Activated naive CD4-positive, alpha-beta T cell treated with anti-CD3 and anti-CD28 coated beads, Interleukin-2, amount 50 U/mL, for 24 hours (primary cell): Measurements from ENCODE around the gene CMTM7.

Source experiments
- H3K27ac Mint-ChIP-seq: one replicate; pipeline ENCODE4 v1.8.0; 2021; ENCODE audit warnings: mild to moderate bottlenecking, mixed read lengths
- H3K27me3 Mint-ChIP-seq: one replicate; pipeline ENCODE4 v1.8.0; 2021; ENCODE audit warnings: mixed read lengths
- H3K36me3 Mint-ChIP-seq: one replicate; pipeline ENCODE4 v1.8.0; 2021; ENCODE audit warnings: mixed read lengths
- H3K4me1 Mint-ChIP-seq: one replicate; pipeline ENCODE4 v1.8.0; 2021; ENCODE audit warnings: mixed read lengths
- H3K4me3 Mint-ChIP-seq: one replicate; pipeline ENCODE4 v1.8.0; 2021; ENCODE audit warnings: mild to moderate bottlenecking, mixed read lengths
- H3K9me3 Mint-ChIP-seq: one replicate; pipeline ENCODE4 v1.8.0; 2021; ENCODE audit warnings: mixed read lengths

Gene CMTM7

GRCh38 chr3:32391643-32392535, at the start of gene CMTM7:
Gene CMTM7 (plus strand): TSS chr3:32391853. CDS start chr3:32391907, 54 bp downstream.
- Mint-ChIP-seq H3K4me1 (peaks cover 67% of the 10 kb centered on the region), H3K9me3 (no peaks in the 10 kb centered on the region), H3K4me3 (peak within 1 kb of the TSS; percentile 95), H3K27me3 (no peaks in the 10 kb centered on the region), H3K36me3 (peaks cover 1% of the 10 kb centered on the region), H3K27ac (peak within 1 kb of the TSS; percentile 99)

GRCh38 chr3:32347343-32348125, 44.1 kb upstream of the CMTM7 start:
- H3K4me1 Mint-ChIP-seq: peaks cover 33% of the 10 kb centered on the region
- peak overlapping the region; percentile 26 for H3K27ac Mint-ChIP-seq
- no peak overlapping the region for H3K4me3 Mint-ChIP-seq
- H3K27me3 Mint-ChIP-seq: no peaks in the 10 kb centered on the region
- no peaks in the 10 kb centered on the region for H3K9me3 Mint-ChIP-seq
- peaks cover 2% of the 10 kb centered on the region for H3K36me3 Mint-ChIP-seq

GRCh38 chr3:32349184-32349583, 42.5 kb upstream of the CMTM7 start:
- Mint-ChIP-seq H3K4me3 (no peak overlapping the region), H3K27ac (no peak overlapping the region), H3K4me1 (peaks cover 35% of the 10 kb centered on the region), H3K9me3 (no peaks in the 10 kb centered on the region), H3K36me3 (peaks cover 2% of the 10 kb centered on the region), H3K27me3 (no peaks in the 10 kb centered on the region)

- H3K27me3 Mint-ChIP-seq: no peaks in the 10 kb centered on the region
- peaks cover 4% of the 10 kb centered on the region for H3K36me3 Mint-ChIP-seq
- no peaks in the 10 kb centered on the region for H3K9me3 Mint-ChIP-seq
- H3K4me1 Mint-ChIP-seq: peaks cover 24% of the 10 kb centered on the region
- H3K4me3 Mint-ChIP-seq: no peak overlapping the region
- no peak overlapping the region for H3K27ac Mint-ChIP-seq
Observed at GRCh38 chr3:32352563-32352962, 39.1 kb upstream of the CMTM7 start.

- no peaks in the 10 kb centered on the region for H3K27me3 Mint-ChIP-seq
- no peak overlapping the region for H3K4me3 Mint-ChIP-seq
- H3K4me1 Mint-ChIP-seq: peaks cover 16% of the 10 kb centered on the region
- H3K36me3 Mint-ChIP-seq: peaks cover 4% of the 10 kb centered on the region
- no peaks in the 10 kb centered on the region for H3K9me3 Mint-ChIP-seq
- H3K27ac Mint-ChIP-seq: no peak overlapping the region
Observed at GRCh38 chr3:32353351-32353750, 38.3 kb upstream of the CMTM7 start.

GRCh38 chr3:32354362-32354778, 37.3 kb upstream of the CMTM7 start:
- Mint-ChIP-seq H3K4me3 (no peak overlapping the region), H3K27me3 (no peaks in the 10 kb centered on the region), H3K4me1 (peaks cover 6% of the 10 kb centered on the region), H3K27ac (no peak overlapping the region), H3K36me3 (peaks cover 6% of the 10 kb centered on the region), H3K9me3 (no peaks in the 10 kb centered on the region)

GRCh38 chr3:32355751-32356291, 35.8 kb upstream of the CMTM7 start:
- Mint-ChIP-seq H3K4me1 (peaks cover 4% of the 10 kb centered on the region), H3K27ac (no peak overlapping the region), H3K36me3 (peaks cover 8% of the 10 kb centered on the region), H3K27me3 (no peaks in the 10 kb centered on the region), H3K4me3 (no peak overlapping the region), H3K9me3 (no peaks in the 10 kb centered on the region)

GRCh38 chr3:32359766-32360492, 31.7 kb upstream of the CMTM7 start:
- Mint-ChIP-seq H3K36me3 (peaks cover 11% of the 10 kb centered on the region), H3K27me3 (no peaks in the 10 kb centered on the region), H3K9me3 (no peaks in the 10 kb centered on the region), H3K27ac (no peak overlapping the region), H3K4me1 (no peaks in the 10 kb centered on the region), H3K4me3 (no peak overlapping the region)

GRCh38 chr3:32360493-32360827, 31.2 kb upstream of the CMTM7 start:
- Mint-ChIP-seq H3K27ac (no peak overlapping the region), H3K4me3 (no peak overlapping the region), H3K27me3 (no peaks in the 10 kb centered on the region), H3K36me3 (peaks cover 8% of the 10 kb centered on the region), H3K9me3 (no peaks in the 10 kb centered on the region), H3K4me1 (no peaks in the 10 kb centered on the region)

- Mint-ChIP-seq H3K27me3 (no peaks in the 10 kb centered on the region), H3K4me3 (no peak overlapping the region), H3K4me1 (peaks cover 43% of the 10 kb centered on the region), H3K27ac (peak overlapping the region; percentile 65), H3K36me3 (peaks cover 7% of the 10 kb centered on the region), H3K9me3 (no peaks in the 10 kb centered on the region)
Observed at GRCh38 chr3:32366638-32367397, 24.8 kb upstream of the CMTM7 start.

- H3K4me1 Mint-ChIP-seq: peaks cover 49% of the 10 kb centered on the region
- H3K4me3 Mint-ChIP-seq: no peak overlapping the region
- H3K36me3 Mint-ChIP-seq: peaks cover 7% of the 10 kb centered on the region
- no peak overlapping the region for H3K27ac Mint-ChIP-seq
- no peaks in the 10 kb centered on the region for H3K27me3 Mint-ChIP-seq
- H3K9me3 Mint-ChIP-seq: no peaks in the 10 kb centered on the region
Observed at GRCh38 chr3:32367442-32367841, 24.2 kb upstream of the CMTM7 start.

- Mint-ChIP-seq H3K9me3 (no peaks in the 10 kb centered on the region), H3K4me3 (peak overlapping the region; percentile 55), H3K4me1 (peaks cover 65% of the 10 kb centered on the region), H3K27me3 (no peaks in the 10 kb centered on the region), H3K27ac (peak overlapping the region; percentile 90), H3K36me3 (peaks cover 1% of the 10 kb centered on the region)
Observed at GRCh38 chr3:32371461-32372212, 20.0 kb upstream of the CMTM7 start.

GRCh38 chr3:32372213-32372490, 19.5 kb upstream of the CMTM7 start:
- peak overlapping the region; percentile 55 for H3K4me3 Mint-ChIP-seq
- peak overlapping the region; percentile 90 for H3K27ac Mint-ChIP-seq
- H3K27me3 Mint-ChIP-seq: no peaks in the 10 kb centered on the region
- peaks cover 1% of the 10 kb centered on the region for H3K36me3 Mint-ChIP-seq
- peaks cover 60% of the 10 kb centered on the region for H3K4me1 Mint-ChIP-seq
- no peaks in the 10 kb centered on the region for H3K9me3 Mint-ChIP-seq

- H3K27ac Mint-ChIP-seq: peak overlapping the region; percentile 79
- H3K36me3 Mint-ChIP-seq: peaks cover 1% of the 10 kb centered on the region
- H3K4me1 Mint-ChIP-seq: peaks cover 55% of the 10 kb centered on the region
- no peaks in the 10 kb centered on the region for H3K9me3 Mint-ChIP-seq
- no peak overlapping the region for H3K4me3 Mint-ChIP-seq
- H3K27me3 Mint-ChIP-seq: no peaks in the 10 kb centered on the region
Observed at GRCh38 chr3:32373276-32373675, 18.4 kb upstream of the CMTM7 start.
